Sigmoid colon (tissue), 4 donors: ENCODE data around the gene IGSF21.

Experiments
- CTCF ChIP-seq, 4 experiments: fragments of 450-650 bp in 3 of 4; fragments of 200-600 bp in 1 of 4; IDR thresholded peaks; one replicate each; pipeline ENCODE4 v1.5.1; 2016 to 2019; ENCODE audit warnings: antibody characterized with exemption in 4 of 4, mild to moderate bottlenecking in 3 of 4, moderate library complexity in 2 of 4
- POLR2A ChIP-seq, 2 donors: fragments of 450-650 bp; IDR thresholded peaks; one replicate each; pipeline ENCODE4 v1.6.1; 2016; ENCODE audit warnings: antibody characterized with exemption in 2 of 2, mild to moderate bottlenecking in 2 of 2, moderate library complexity in 2 of 2
- POLR2AphosphoS5 ChIP-seq, 4 donors: sonication (generic); formaldehyde crosslinking; IDR thresholded peaks; one replicate each; pipeline ENCODE4 v1.6.1; 2017; ENCODE audit warnings: antibody characterized with exemption in 4 of 4

DNA sequence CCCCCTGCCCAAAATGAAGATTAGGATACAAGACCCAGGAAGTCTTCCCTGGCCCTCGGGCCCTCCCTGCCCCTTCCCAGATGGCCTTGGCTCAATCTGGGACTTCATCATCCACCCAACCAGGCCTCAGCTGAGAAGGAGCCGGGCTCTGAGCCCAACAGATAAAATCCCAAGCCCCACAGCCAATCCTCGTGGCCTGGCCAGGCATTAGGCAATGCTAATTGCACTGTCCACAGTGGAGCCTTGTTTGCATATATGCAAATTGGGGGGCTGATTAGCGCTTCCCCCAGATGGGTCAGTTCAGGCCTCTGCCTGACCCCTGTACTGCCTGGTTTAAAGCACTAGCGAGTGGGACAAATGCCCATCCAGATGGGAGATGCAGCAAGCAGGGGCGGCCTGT is 34.9 kb downstream of the IGSF21 start:
- no peak for TF ChIP-seq CTCF (IDR thresholded peaks at IDR 0.05)
- TF ChIP-seq POLR2AphosphoS5 (IDR thresholded peaks at IDR 0.05): no peak
- TF ChIP-seq POLR2A (IDR thresholded peaks at IDR 0.05): no peak
